Astrocyte of the spinal cord (primary cell): ENCODE measurements around the gene BTBD9.
A peak's percentile ranks its signal among the peaks of the same experiment; 100 is the strongest.

Experiments used
- DNase-seq: peaks from one replicate; pipeline ENCODE4 v3.0.0; 2011; ENCODE audit warnings: low read depth, low spot score
- H3K4me3 ChIP-seq: 2 replicates; pipeline ENCODE4 v1.5.1; 2011; ENCODE audit warnings: low read depth, mild to moderate bottlenecking, low read length, moderate library complexity
- in situ Hi-C: cut with HindIII; loops from 2 replicates; pipeline ENCODE4 v1.10.0; 2017; ENCODE audit warnings: low sequenced_read_pairs
- TF ChIP-seq, protein P1 (sequence below): IDR thresholded peaks from 2 replicates; pipeline ENCODE4 v1.5.1; 2012; ENCODE audit warnings: low read depth, mild to moderate bottlenecking, low read length, inconsistent platforms

The BTBD9 gene

GRCh38 chr6:38158762-38159350 is 480.9 kb downstream of the BTBD9 start:
- TF ChIP-seq, protein P1, sequence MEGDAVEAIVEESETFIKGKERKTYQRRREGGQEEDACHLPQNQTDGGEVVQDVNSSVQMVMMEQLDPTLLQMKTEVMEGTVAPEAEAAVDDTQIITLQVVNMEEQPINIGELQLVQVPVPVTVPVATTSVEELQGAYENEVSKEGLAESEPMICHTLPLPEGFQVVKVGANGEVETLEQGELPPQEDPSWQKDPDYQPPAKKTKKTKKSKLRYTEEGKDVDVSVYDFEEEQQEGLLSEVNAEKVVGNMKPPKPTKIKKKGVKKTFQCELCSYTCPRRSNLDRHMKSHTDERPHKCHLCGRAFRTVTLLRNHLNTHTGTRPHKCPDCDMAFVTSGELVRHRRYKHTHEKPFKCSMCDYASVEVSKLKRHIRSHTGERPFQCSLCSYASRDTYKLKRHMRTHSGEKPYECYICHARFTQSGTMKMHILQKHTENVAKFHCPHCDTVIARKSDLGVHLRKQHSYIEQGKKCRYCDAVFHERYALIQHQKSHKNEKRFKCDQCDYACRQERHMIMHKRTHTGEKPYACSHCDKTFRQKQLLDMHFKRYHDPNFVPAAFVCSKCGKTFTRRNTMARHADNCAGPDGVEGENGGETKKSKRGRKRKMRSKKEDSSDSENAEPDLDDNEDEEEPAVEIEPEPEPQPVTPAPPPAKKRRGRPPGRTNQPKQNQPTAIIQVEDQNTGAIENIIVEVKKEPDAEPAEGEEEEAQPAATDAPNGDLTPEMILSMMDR, result no peak
- no peak for DNase-seq
- in situ Hi-C loops, result no loop called here
- no peak overlapping the region for H3K4me3 ChIP-seq

DNA sequence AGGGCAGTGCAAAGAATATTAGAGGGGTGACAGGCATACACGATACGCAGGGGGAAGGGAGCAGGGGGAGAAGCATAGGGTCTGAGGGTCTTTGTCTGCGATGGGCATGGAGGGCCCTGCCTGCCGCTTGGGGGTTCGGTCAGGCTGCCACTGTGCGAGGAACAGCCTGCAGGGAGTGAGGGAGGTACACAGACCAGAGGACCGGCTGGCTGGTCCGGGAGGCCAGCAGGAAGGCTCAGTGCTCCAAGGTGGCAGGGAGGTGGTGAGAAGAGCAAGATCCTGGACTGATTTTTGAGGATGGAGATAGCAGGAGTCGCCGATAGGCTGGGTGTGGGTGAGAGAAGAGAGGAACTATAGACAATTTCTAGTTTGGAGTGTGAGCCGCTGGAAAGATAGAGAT is 481.8 kb downstream of the BTBD9 start:
- TF ChIP-seq, protein P1, result no peak
- in situ Hi-C loops, result no loop called here
- H3K4me3 ChIP-seq, result no peak overlapping the region
- DNase-seq, result no peak

DNA sequence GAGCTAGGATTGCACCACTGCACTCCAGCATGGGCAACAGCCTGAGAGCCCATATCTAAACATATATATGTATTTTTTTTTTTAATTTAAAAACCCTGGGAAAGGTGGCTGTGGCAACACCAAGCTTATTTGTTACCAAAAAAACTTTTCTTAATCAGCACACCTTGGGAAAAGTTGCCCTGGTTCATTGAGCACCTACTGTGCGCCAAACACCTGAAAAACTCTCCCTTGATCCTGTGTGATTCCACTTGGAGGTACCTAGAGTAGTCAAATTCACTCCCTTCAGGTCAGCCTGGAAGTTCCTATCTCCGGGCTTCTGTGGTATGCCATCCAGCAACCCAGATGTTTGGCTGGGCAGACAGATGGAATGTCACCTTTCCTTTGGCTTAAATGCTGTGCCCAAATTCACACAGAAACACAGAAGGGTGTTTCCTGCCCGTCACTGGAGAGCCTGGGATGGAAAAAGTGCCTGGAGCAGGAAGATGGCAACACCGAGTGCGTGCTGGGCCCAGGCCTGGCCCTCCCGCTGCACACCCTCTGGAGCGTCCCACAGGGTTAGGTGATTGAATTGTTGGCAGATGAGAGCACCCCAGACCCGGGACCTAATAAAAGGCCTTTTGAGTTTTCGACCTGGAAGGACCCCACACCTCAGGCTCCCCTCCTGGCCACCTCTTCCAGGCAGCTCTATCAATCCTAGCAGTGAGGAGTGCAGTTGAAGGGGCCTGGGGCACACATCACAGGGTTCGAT is 482.7 kb downstream of the BTBD9 start:
- H3K4me3 ChIP-seq, result no peak overlapping the region
- DNase-seq, result no peak
- in situ Hi-C loops, result no loop called here
- TF ChIP-seq, protein P1, result no peak

DNA sequence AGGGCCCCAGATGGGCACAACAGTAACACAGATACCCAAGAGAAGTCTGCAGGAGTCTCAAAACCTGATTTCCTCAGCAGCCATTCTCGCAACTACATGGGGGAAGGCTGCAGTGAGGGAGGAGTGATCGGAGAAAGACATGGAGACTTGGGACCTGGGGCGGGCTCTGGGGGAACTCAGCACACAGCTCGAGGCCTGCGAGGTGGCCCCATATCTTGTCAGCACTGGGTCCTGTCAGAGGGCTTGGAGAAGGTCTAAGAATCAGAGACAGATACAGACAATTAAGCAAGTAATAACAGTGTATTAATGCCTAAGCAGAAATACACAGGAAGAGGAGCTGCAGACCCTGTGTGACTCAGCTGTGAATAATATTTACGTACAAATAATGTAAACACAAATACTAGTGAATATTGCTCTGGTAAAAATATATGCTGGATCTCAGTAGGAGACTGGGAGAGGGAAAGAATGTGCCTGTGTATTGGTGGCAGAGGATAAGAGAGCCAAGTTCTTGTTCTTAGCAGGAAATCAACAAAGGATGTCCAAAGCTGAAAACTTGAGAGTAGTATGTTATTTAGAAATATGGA is 484.0 kb downstream of the BTBD9 start:
- DNase-seq, result peak; percentile 34
- TF ChIP-seq, protein P1, result no peak
- no peak overlapping the region for H3K4me3 ChIP-seq
- in situ Hi-C loops, result no loop called here

DNA sequence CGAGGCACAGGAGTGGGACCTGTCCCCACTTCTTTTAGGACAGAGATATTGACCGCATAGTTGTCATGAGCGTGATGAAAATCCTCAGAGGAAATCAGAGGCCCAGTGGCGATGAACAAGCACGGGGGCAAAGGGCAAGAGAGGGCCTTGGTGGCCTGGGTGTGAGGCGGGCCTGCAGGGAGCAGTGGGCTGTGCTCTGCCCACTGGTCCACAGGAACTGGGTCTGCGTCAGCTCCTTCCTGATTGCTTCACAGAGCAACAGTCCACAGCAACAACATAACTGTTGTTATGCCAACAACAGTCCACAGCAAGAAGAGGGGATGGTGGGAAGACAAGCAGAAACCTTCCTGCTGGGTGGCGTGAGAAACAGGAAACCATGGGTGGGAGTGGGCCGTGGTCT is 484.6 kb downstream of the BTBD9 start:
- no peak overlapping the region for H3K4me3 ChIP-seq
- in situ Hi-C loops, result no loop called here
- TF ChIP-seq, protein P1, result no peak
- DNase-seq, result peak; percentile 60

- TF ChIP-seq, protein P1, result no peak
- DNase-seq, result no peak
- no peak overlapping the region for H3K4me3 ChIP-seq
- in situ Hi-C loops, result no loop called here
Measured at GRCh38 chr6:38154731-38155130, 485.0 kb downstream of the BTBD9 start.
